Calu3 (cell line): Measurements from ENCODE around the gene NUDCD3. TPM values are rescaled to one million over a fixed set of nuclear protein-coding genes. Genes with fewer than 3 reads are reported as not detected.

ENCODE experiments used
- BruUV-seq: library from RNA; stranded (reverse); fragments of 400-500 nt; replicated peaks from 2 replicates; lab custom pipeline; 2021; lab: Mats Ljungman, UMichigan
- CTCF ChIA-PET: fragments of 300-600 bp; sonication (Branson Sonifier 250); formaldehyde crosslinking; loops from one replicate; lab custom pipeline; 2022; ENCODE audit warnings: antibody characterized with exemption; lab: Charles Lee
- DNase-seq: peaks from one replicate; pipeline ENCODE4 v3.0.0; 2022
- H3K27ac Mint-ChIP-seq: one replicate; pipeline ENCODE4 v1.8.0; 2022; ENCODE audit warnings: mixed read lengths; ENCODE audit not compliant: unreplicated experiment
- H3K27me3 Mint-ChIP-seq: one replicate; pipeline ENCODE4 v1.8.0; 2022; ENCODE audit warnings: mixed read lengths; ENCODE audit not compliant: unreplicated experiment
- H3K36me3 Mint-ChIP-seq: one replicate; pipeline ENCODE4 v1.8.0; 2022; ENCODE audit warnings: mild to moderate bottlenecking, moderate library complexity, mixed read lengths; ENCODE audit not compliant: insufficient read depth, unreplicated experiment
- H3K4me1 Mint-ChIP-seq: one replicate; pipeline ENCODE4 v1.8.0; 2022; ENCODE audit warnings: mild to moderate bottlenecking, low read depth, mixed read lengths; ENCODE audit not compliant: unreplicated experiment
- H3K4me3 Mint-ChIP-seq: one replicate; pipeline ENCODE4 v1.8.0; 2022; ENCODE audit warnings: mild to moderate bottlenecking, low read depth, moderate library complexity, mixed read lengths; ENCODE audit not compliant: unreplicated experiment
- H3K9me3 Mint-ChIP-seq: one replicate; pipeline ENCODE4 v1.8.0; 2022; ENCODE audit warnings: low read depth, mixed read lengths; ENCODE audit not compliant: unreplicated experiment
- CTCF ChIP-seq: fragments of 200-600 bp; IDR thresholded peaks from one replicate; pipeline ENCODE4 v1.8.0; 2022; ENCODE audit warnings: antibody characterized with exemption; ENCODE audit not compliant: unreplicated experiment
- intact Hi-C: fragments of 100-400 bp; cut with micrococcal nuclease; formaldehyde crosslinking; loops from one replicate; pipeline ENCODE4 v1.10.0; 2022; ENCODE audit not compliant: unreplicated experiment
- total RNA-seq: library from RNA; stranded (reverse); gene quantifications from 2 replicates; pipeline ENCODE4 v1.2.3, GENCODE V29; 2022

NUDCD3 gene
- total RNA-seq, 1 experiment from 2014 or later, result 176 TPM

GRCh38 chr7:44372560-44373417, 117.7 kb downstream of the NUDCD3 start:
- intact Hi-C loops, result loop anchor here (10.0 kb wide), 1 partner anchor 128 kb away; no protein-coding TSS in a partner anchor
- BruUV-seq, result no TSS peak
- no peak for DNase-seq
- Mint-ChIP-seq H3K36me3 (peaks cover 20% of the 10 kb centered on the region), H3K27ac (no peak overlapping the region), H3K9me3 (no peaks in the 10 kb centered on the region), H3K4me3 (no peak overlapping the region), H3K4me1 (peaks cover 8% of the 10 kb centered on the region), H3K27me3 (no peaks in the 10 kb centered on the region)
- TF ChIP-seq CTCF, result no peak
- CTCF ChIA-PET, result no interaction called here

- Mint-ChIP-seq H3K27ac (no peak overlapping the region), H3K9me3 (no peaks in the 10 kb centered on the region), H3K4me3 (no peak overlapping the region), H3K36me3 (no peaks in the 10 kb centered on the region), H3K4me1 (peaks cover 7% of the 10 kb centered on the region), H3K27me3 (no peaks in the 10 kb centered on the region)
- no peak for DNase-seq
- no TSS peak for BruUV-seq
- TF ChIP-seq CTCF, result no peak
- CTCF ChIA-PET, result no interaction called here
- intact Hi-C loops, result no loop called here
Observed at GRCh38 chr7:44368885-44369284, 121.6 kb downstream of the NUDCD3 start.

GRCh38 chr7:44368455-44368854, 122.0 kb downstream of the NUDCD3 start:
- DNase-seq, result no peak
- intact Hi-C loops, result no loop called here
- H3K36me3 Mint-ChIP-seq, result no peaks in the 10 kb centered on the region
- no TSS peak for BruUV-seq
- CTCF ChIA-PET, result no interaction called here
- H3K27me3 Mint-ChIP-seq, result no peaks in the 10 kb centered on the region
- H3K27ac Mint-ChIP-seq, result no peak overlapping the region
- no peaks in the 10 kb centered on the region for H3K9me3 Mint-ChIP-seq
- TF ChIP-seq CTCF, result no peak
- no peak overlapping the region for H3K4me3 Mint-ChIP-seq
- H3K4me1 Mint-ChIP-seq, result peaks cover 5% of the 10 kb centered on the region

- TF ChIP-seq CTCF, result no peak
- BruUV-seq, result no TSS peak
- Mint-ChIP-seq H3K27me3 (no peaks in the 10 kb centered on the region), H3K4me1 (no peaks in the 10 kb centered on the region), H3K4me3 (no peak overlapping the region), H3K36me3 (no peaks in the 10 kb centered on the region), H3K9me3 (no peaks in the 10 kb centered on the region), H3K27ac (no peak overlapping the region)
- CTCF ChIA-PET, result no interaction called here
- intact Hi-C loops, result no loop called here
- DNase-seq, result no peak
Observed at GRCh38 chr7:44367475-44368043, 122.9 kb downstream of the NUDCD3 start.
